WERI-Rb-1 (cell line): ENCODE data around the gene MSH5.

ENCODE experiments used
- DNase-seq: peaks from one replicate; pipeline ENCODE4 v3.0.0-alpha.2; 2020
- H3K27ac ChIP-seq: fragments of 250-450 bp; sonication (Bioruptor Pico); 2 replicates; pipeline ENCODE4 v1.5.1; 2020; ENCODE audit warnings: mild to moderate bottlenecking, moderate library complexity
- H3K27me3 ChIP-seq: fragments of 250-450 bp; sonication (Bioruptor Pico); 2 replicates; pipeline ENCODE4 v1.5.1; 2021; ENCODE audit warnings: mild to moderate bottlenecking, low read depth, moderate library complexity; ENCODE audit not compliant: insufficient read depth, severe bottlenecking
- H3K36me3 ChIP-seq: fragments of 250-450 bp; sonication (Bioruptor Pico); 2 replicates; pipeline ENCODE4 v1.5.1; 2020; ENCODE audit warnings: mild to moderate bottlenecking, moderate library complexity
- H3K4me3 ChIP-seq: 2 replicates; pipeline ENCODE4 v1.5.1; 2011; ENCODE audit warnings: low read depth, mild to moderate bottlenecking, control low read depth, low read length
- H3K9me3 ChIP-seq: fragments of 250-450 bp; sonication (Bioruptor Pico); 2 replicates; pipeline ENCODE4 v1.5.1; 2021; ENCODE audit warnings: mild to moderate bottlenecking, moderate library complexity; ENCODE audit not compliant: severe bottlenecking
- CTCF ChIP-seq: IDR thresholded peaks from 2 replicates; pipeline ENCODE4 v1.5.1; 2011; ENCODE audit warnings: low read depth, mild to moderate bottlenecking, control low read depth, inconsistent platforms, low read length

Gene MSH5

GRCh38 chr6:31720196-31720770, 19.5 kb upstream of the MSH5 start:
- Histone ChIP-seq H3K27ac (no peak overlapping the region), H3K27me3 (no peaks in the 10 kb centered on the region), H3K9me3 (no peaks in the 10 kb centered on the region), H3K4me3 (no peak overlapping the region), H3K36me3 (no peaks in the 10 kb centered on the region)
- no peak for DNase-seq
- no peak for TF ChIP-seq CTCF

- no peak within 1 kb of the TSS for H3K27ac ChIP-seq
- no peaks in the 10 kb centered on the region for H3K9me3 ChIP-seq
- no peak for TF ChIP-seq CTCF
- no peak within 1 kb of the TSS for H3K4me3 ChIP-seq
- no peaks in the 10 kb centered on the region for H3K27me3 ChIP-seq
- DNase-seq = no peak
- peaks cover 7% of the 10 kb centered on the region for H3K36me3 ChIP-seq
Measured at GRCh38 chr6:31721351-31722020, 18.3 kb upstream of the MSH5 start, which contains the start of gene LY6G6C. Gene LY6G6C, minus strand, starts transcription at chr6:31721746. Its CDS starts 67 bp downstream, at chr6:31721679.

GRCh38 chr6:31722173-31722572, 17.6 kb upstream of the MSH5 start:
- H3K27ac ChIP-seq = no peak overlapping the region
- TF ChIP-seq CTCF = no peak
- no peak overlapping the region for H3K4me3 ChIP-seq
- no peaks in the 10 kb centered on the region for H3K9me3 ChIP-seq
- peaks cover 14% of the 10 kb centered on the region for H3K36me3 ChIP-seq
- no peak for DNase-seq
- H3K27me3 ChIP-seq = no peaks in the 10 kb centered on the region

GRCh38 chr6:31723245-31723979, 16.4 kb upstream of the MSH5 start, which contains the start of gene MPIG6B:
Gene MPIG6B, plus strand, starts transcription at chr6:31723373. Its CDS starts 11 bp downstream, at chr6:31723384.
- Histone ChIP-seq H3K9me3 (no peaks in the 10 kb centered on the region), H3K4me3 (no peak within 1 kb of the TSS), H3K36me3 (peaks cover 24% of the 10 kb centered on the region), H3K27me3 (no peaks in the 10 kb centered on the region), H3K27ac (no peak within 1 kb of the TSS)
- TF ChIP-seq CTCF = no peak
- no peak for DNase-seq

GRCh38 chr6:31723980-31724691, 15.7 kb upstream of the MSH5 start:
- Histone ChIP-seq H3K9me3 (no peaks in the 10 kb centered on the region), H3K36me3 (peaks cover 29% of the 10 kb centered on the region), H3K27me3 (no peaks in the 10 kb centered on the region), H3K27ac (no peak overlapping the region), H3K4me3 (no peak overlapping the region)
- no peak for TF ChIP-seq CTCF
- peak; percentile 9 for DNase-seq
